ENCODE measurements around the gene STRN4.

Gene STRN4

GRCh38 chr19:46745521-46746280 is 549 bp downstream of the STRN4 start, which contains the start of gene FKRP:
Gene FKRP (plus strand): TSS chr19:46746057. CDS start chr19:46755451, 9,394 bp downstream.
- H3K79me2 ChIP-seq (ENCODE audit: insufficient read depth, low read length): peaks cover 58% of the 10 kb centered on the region
- peak within 1 kb of the TSS; percentile 78 for H2AFZ ChIP-seq (ENCODE audit: low read depth, low read length, severe bottlenecking)

GRCh38 chr19:46745030-46745429 is 1.2 kb downstream of the STRN4 start:
- H4K20me1 ChIP-seq (ENCODE audit: low read depth, low read length): no peaks in the 10 kb centered on the region; the same call in 1 of the 2 replicates
- H3K9me3 ChIP-seq (ENCODE audit: insufficient read depth, low read length): no peaks in the 10 kb centered on the region
- no peaks in the 10 kb centered on the region for H3K27me3 ChIP-seq (ENCODE audit: low read length)
- TF ChIP-seq EZH2phosphoT487 (conservative IDR thresholded peaks at IDR 0.05; ENCODE audit: low read length): no peak
- TF ChIP-seq CTCF (IDR thresholded peaks at IDR 0.05; ENCODE audit: insufficient read depth, low read length, poor library complexity, severe bottlenecking): no peak
- no peaks in the 10 kb centered on the region for H3K9me2 ChIP-seq (replicated peaks; ENCODE audit: insufficient read depth, low read length)
- no peak overlapping the region for H2AFZ ChIP-seq (ENCODE audit: low read depth, low read length, severe bottlenecking)
- peak overlapping the region; percentile 95 for H3K4me2 ChIP-seq (ENCODE audit: low read depth, low read length, poor library complexity, severe bottlenecking)
- peaks cover 5% of the 10 kb centered on the region; the same call in 1 of the 2 replicates for H3F3A ChIP-seq (ENCODE audit: insufficient read depth)
- peak overlapping the region; percentile 90 for H3K4me3 ChIP-seq (ENCODE audit: insufficient read depth, low read length, poor library complexity, severe bottlenecking)
- peak overlapping the region; percentile 99 for H3K9ac ChIP-seq (ENCODE audit: low read length)
- no peaks in the 10 kb centered on the region for H3K36me3 ChIP-seq (ENCODE audit: low read length)
- H3K79me2 ChIP-seq (ENCODE audit: insufficient read depth, low read length): peaks cover 65% of the 10 kb centered on the region
- peak overlapping the region; percentile 37 for H3K27ac ChIP-seq (ENCODE audit: low read depth, low read length)

More at GRCh38 chr19:46745521-46746280, 549 bp downstream of the STRN4 start, which contains the start of gene FKRP:
- Histone ChIP-seq H4K20me1 (ENCODE audit: low read depth, low read length) (no peaks in the 10 kb centered on the region; the same call in 1 of the 2 replicates), H3K4me3 (ENCODE audit: insufficient read depth, low read length, poor library complexity, severe bottlenecking) (peak within 1 kb of the TSS; percentile 90), H3K9me3 (ENCODE audit: insufficient read depth, low read length) (no peaks in the 10 kb centered on the region), H3F3A (ENCODE audit: insufficient read depth) (peaks cover 5% of the 10 kb centered on the region; the same call in 1 of the 2 replicates), H3K27ac (ENCODE audit: low read depth, low read length) (peak within 1 kb of the TSS; percentile 80), H3K4me2 (ENCODE audit: low read depth, low read length, poor library complexity, severe bottlenecking) (peak within 1 kb of the TSS; percentile 95), H3K27me3 (ENCODE audit: low read length) (no peaks in the 10 kb centered on the region), H3K9ac (ENCODE audit: low read length) (peak within 1 kb of the TSS; percentile 99), H3K36me3 (ENCODE audit: low read length) (no peaks in the 10 kb centered on the region), H3K9me2 (replicated peaks; ENCODE audit: insufficient read depth, low read length) (no peaks in the 10 kb centered on the region)
- TF ChIP-seq CTCF (IDR thresholded peaks at IDR 0.05; ENCODE audit: insufficient read depth, low read length, poor library complexity, severe bottlenecking): no peak
- no peak for TF ChIP-seq EZH2phosphoT487 (conservative IDR thresholded peaks at IDR 0.05; ENCODE audit: low read length)

GRCh38 chr19:46744005-46744691 is 2.1 kb downstream of the STRN4 start:
- Histone ChIP-seq H3K27me3 (ENCODE audit: low read length) (no peaks in the 10 kb centered on the region), H3K27ac (ENCODE audit: low read depth, low read length) (peak overlapping the region; percentile 7; the same call in 1 of the 2 replicates), H3K4me2 (ENCODE audit: low read depth, low read length, poor library complexity, severe bottlenecking) (peak overlapping the region; percentile 95), H3K9me3 (ENCODE audit: insufficient read depth, low read length) (no peaks in the 10 kb centered on the region), H3F3A (ENCODE audit: insufficient read depth) (peaks cover 5% of the 10 kb centered on the region; the same call in 1 of the 2 replicates), H3K36me3 (ENCODE audit: low read length) (no peaks in the 10 kb centered on the region), H3K79me2 (ENCODE audit: insufficient read depth, low read length) (peaks cover 73% of the 10 kb centered on the region), H3K4me3 (ENCODE audit: insufficient read depth, low read length, poor library complexity, severe bottlenecking) (peak overlapping the region; percentile 90), H3K9me2 (replicated peaks; ENCODE audit: insufficient read depth, low read length) (no peaks in the 10 kb centered on the region), H3K9ac (ENCODE audit: low read length) (peak overlapping the region; percentile 99), H4K20me1 (ENCODE audit: low read depth, low read length) (no peaks in the 10 kb centered on the region; the same call in 1 of the 2 replicates), H2AFZ (ENCODE audit: low read depth, low read length, severe bottlenecking) (no peak overlapping the region)
- TF ChIP-seq CTCF (IDR thresholded peaks at IDR 0.05; ENCODE audit: insufficient read depth, low read length, poor library complexity, severe bottlenecking) (no peak), EZH2phosphoT487 (conservative IDR thresholded peaks at IDR 0.05; ENCODE audit: low read length) (no peak)

Measured in SU-DHL-6 (cell line).